ENCODE measurements around the gene ZNF280D. TPM values are rescaled to one million over a fixed set of nuclear protein-coding genes. Genes with fewer than 3 reads are reported as not detected.

Gene ZNF280D
- total RNA-seq, 1 experiment from 2014 or later, result 25.3 TPM

DNA sequence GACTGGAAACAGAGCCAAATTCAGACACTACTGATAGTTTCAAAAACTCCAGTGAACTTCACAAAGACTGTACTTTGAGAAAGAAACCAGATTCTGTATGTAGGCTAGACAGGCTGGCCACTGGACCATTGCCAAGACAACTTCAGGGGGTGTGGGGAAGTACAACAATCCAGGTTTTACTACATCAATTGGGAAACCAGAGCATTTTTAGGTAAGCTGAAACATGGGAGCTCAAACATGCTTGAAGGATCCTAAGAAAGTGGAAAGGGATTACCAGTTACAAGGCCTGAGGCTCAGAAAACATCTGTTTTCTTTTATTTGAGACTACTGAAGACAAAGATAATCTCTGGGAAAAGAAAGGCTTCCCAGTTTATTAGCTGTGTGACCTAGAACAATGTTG is 26.9 kb upstream of the ZNF280D start:
- Histone ChIP-seq H3K79me2 (ENCODE audit: insufficient read depth, low read length) (no peaks in the 10 kb centered on the region), H3K9ac (ENCODE audit: low read length) (no peak overlapping the region), H3K4me2 (ENCODE audit: low read length) (no peak overlapping the region), H3K27me3 (ENCODE audit: insufficient read depth, low read length) (no peaks in the 10 kb centered on the region), H2AFZ (ENCODE audit: low read depth, low read length, poor library complexity, severe bottlenecking) (no peak overlapping the region), H3K36me3 (ENCODE audit: control insufficient read depth in 1 of 2, insufficient read depth in 2 of 2, low read length in 2 of 2) (no peaks in the 10 kb centered on the region), H3K4me3 (replicated peaks in 1 of 2; ENCODE audit: low read depth in 1 of 2, low read length in 2 of 2) (no peak overlapping the region), H3K27ac (ENCODE audit: low read depth, low read length) (no peak overlapping the region), H3K4me1 (ENCODE audit: control insufficient read depth in 1 of 2, insufficient read depth in 2 of 2, low read length in 2 of 2) (no peaks in the 10 kb centered on the region), H3K9me2 (ENCODE audit: insufficient read depth) (no peaks in the 10 kb centered on the region), H3K9me3 (ENCODE audit: control insufficient read depth in 1 of 2, insufficient read depth in 1 of 2, low read depth in 1 of 2, low read length in 2 of 2) (no peaks in the 10 kb centered on the region), H4K20me1 (ENCODE audit: insufficient read depth) (no peaks in the 10 kb centered on the region)
- ATAC-seq (no peak), DNase-seq (ENCODE audit: low read depth, low spot score) (no peak)
- ChIA-PET CTCF (no interaction called here), RAD21 (ENCODE audit: low non-redundant PET in 1 of 2, low total read pairs in 2 of 2, uncharacterized antibody in 2 of 2, unreplicated experiment in 2 of 2) (no interaction called here), POLR2A (interaction anchor here (1.0 kb wide), 1 partner anchor 27 kb away, joined by 3 read pairs; the partner anchor contains the start of gene ZNF280D)
- intact Hi-C loops (cut with micrococcal nuclease), result no loop called here
- TF ChIP-seq SIN3A (IDR thresholded peaks at IDR 0.05; ENCODE audit: low read depth) (no peak), SRF (IDR thresholded peaks at IDR 0.05; ENCODE audit: low read depth) (no peak), ZFX (IDR thresholded peaks at IDR 0.05) (no peak), ZNF274 (IDR thresholded peaks at IDR 0.05; ENCODE audit: low read depth, low read length) (no peak), FOSL1 (IDR thresholded peaks at IDR 0.05; ENCODE audit: low read depth) (no peak), RAD21 (IDR thresholded peaks at IDR 0.05; ENCODE audit: low read depth) (no peak), EZH2phosphoT487 (IDR thresholded peaks at IDR 0.05; ENCODE audit: borderline replicate concordance) (no peak), REST (IDR thresholded peaks at IDR 0.05; ENCODE audit: low read depth) (no peak), SP1 (IDR thresholded peaks at IDR 0.05; ENCODE audit: low read depth) (no peak), JUND (IDR thresholded peaks at IDR 0.05) (no peak), CBX3 (IDR thresholded peaks at IDR 0.05; ENCODE audit: low read depth) (no peak), ELF1 (IDR thresholded peaks at IDR 0.05; ENCODE audit: borderline replicate concordance, low read depth) (no peak), EZH2 (IDR thresholded peaks at IDR 0.05) (no peak), ZBTB33 (IDR thresholded peaks at IDR 0.05; ENCODE audit: extremely low read depth, insufficient replicate concordance, low read length) (no peak)
- TF ChIP-seq, protein P1, sequence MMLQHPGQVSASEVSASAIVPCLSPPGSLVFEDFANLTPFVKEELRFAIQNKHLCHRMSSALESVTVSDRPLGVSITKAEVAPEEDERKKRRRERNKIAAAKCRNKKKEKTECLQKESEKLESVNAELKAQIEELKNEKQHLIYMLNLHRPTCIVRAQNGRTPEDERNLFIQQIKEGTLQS (IDR thresholded peaks at IDR 0.05), result no peak
- TF ChIP-seq, protein P2, sequence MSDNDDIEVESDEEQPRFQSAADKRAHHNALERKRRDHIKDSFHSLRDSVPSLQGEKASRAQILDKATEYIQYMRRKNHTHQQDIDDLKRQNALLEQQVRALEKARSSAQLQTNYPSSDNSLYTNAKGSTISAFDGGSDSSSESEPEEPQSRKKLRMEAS (IDR thresholded peaks at IDR 0.05), result no peak
- no TSS peak for BruUV-seq (replicated peaks)
